HepG2 (cell line): ENCODE measurements around the gene DGCR8. TPM values are rescaled to one million over a fixed set of nuclear protein-coding genes. Genes with fewer than 3 reads are reported as not detected.

ENCODE experiments used
- ATAC-seq: fragments of 200-7000 bp; cut with Tn5 transposase; 3 replicates; pipeline ENCODE4 v1.9.1; 2020; ENCODE audit warnings: mild to moderate bottlenecking, moderate library complexity
- BruUV-seq: library from RNA; stranded (reverse); fragments of 400-500 nt; replicated peaks from 2 replicates; lab custom pipeline; 2021; lab: Mats Ljungman, UMichigan
- CTCF ChIA-PET: fragments of 300-600 bp; formaldehyde crosslinking; extraction: SDS; loops from one replicate; lab custom pipeline; 2021; ENCODE audit warnings: low total read pairs, inconsistent platforms, low intra/inter-chr PET ratio; lab: Yijun Ruan, JAX
- POLR2A ChIA-PET: fragments of 350-600 bp; sonication (Branson Sonifier 250); formaldehyde crosslinking; loops from one replicate; lab custom pipeline; 2020; ENCODE audit warnings: antibody characterized with exemption, inconsistent platforms; lab: Yijun Ruan, JAX
- DNase-seq: peaks from one replicate; pipeline ENCODE4 v3.0.0-alpha.2; 2015; ENCODE audit warnings: low spot score
- FAIRE-seq: peaks from 3 replicates; lab custom pipeline; 2011; peaks lifted over from hg19 to GRCh38; lab: Jason Lieb, UNC
- H2AFZ ChIP-seq: one replicate; pipeline ENCODE4 v1.6.1; 2011; ENCODE audit warnings: low read length, inconsistent platforms
- H3K27ac ChIP-seq: fragments of 300-600 bp; 3 replicates; pipeline ENCODE4 v1.8.0; 2011; ENCODE audit warnings: mixed run types, mild to moderate bottlenecking, mixed read lengths, low read length, inconsistent platforms; ENCODE audit not compliant: insufficient read depth; ENCODE audit errors: extremely low read length
- H3K27me3 ChIP-seq, 2 experiments: fragments of 200-600 bp in 1 of 2; 2 replicates in 1 of 2; 3 replicates in 1 of 2; pipeline versions ENCODE4 v1.6.0 to v1.8.0; 2011; ENCODE audit warnings: low read length in 2 of 2, mild to moderate bottlenecking in 2 of 2, moderate library complexity in 2 of 2, inconsistent platforms in 1 of 2; ENCODE audit not compliant: insufficient read depth in 2 of 2, control insufficient read depth in 1 of 2
- H3K36me3 ChIP-seq, 2 experiments: fragments of 200-600 bp in 1 of 2; replicated peaks in 1 of 2; 2 replicates in 1 of 2; 3 replicates in 1 of 2; pipeline versions ENCODE4 v1.5.1 to v1.8.0; 2011; ENCODE audit warnings: low read length in 2 of 2, inconsistent platforms in 1 of 2; ENCODE audit not compliant: insufficient read depth in 2 of 2, control insufficient read depth in 1 of 2
- H3K4me1 ChIP-seq: 2 replicates; pipeline ENCODE4 v1.5.1; 2012; ENCODE audit warnings: low read length, inconsistent platforms; ENCODE audit not compliant: insufficient read depth
- H3K4me2 ChIP-seq: 2 replicates; pipeline ENCODE4 v1.6.0; 2011; ENCODE audit warnings: low read depth, low read length, inconsistent platforms
- H3K4me3 ChIP-seq, 3 experiments: fragments of 200-600 bp in 1 of 3; sonication (generic), shearing (Covaris generic) in 1 of 3; replicated peaks in 1 of 3; 2 replicates each; pipeline ENCODE4 v1.5.1; 2011 to 2016; ENCODE audit warnings: low read length in 3 of 3, inconsistent platforms in 2 of 3, low read depth in 2 of 3, mild to moderate bottlenecking in 2 of 3, control low read depth in 1 of 3, mixed read lengths in 1 of 3; ENCODE audit not compliant: insufficient read depth in 1 of 3
- H3K79me2 ChIP-seq: one replicate; pipeline ENCODE4 v1.6.1; 2011; ENCODE audit warnings: low read length, inconsistent platforms; ENCODE audit not compliant: insufficient read depth
- H3K9ac ChIP-seq: 2 replicates; pipeline ENCODE4 v1.6.0; 2011; ENCODE audit warnings: mild to moderate bottlenecking, low read depth, low read length, inconsistent platforms; ENCODE audit not compliant: insufficient read depth
- H3K9me3 ChIP-seq: 2 replicates; pipeline ENCODE4 v1.5.1; 2012; ENCODE audit warnings: mild to moderate bottlenecking, low read length
- H4K20me1 ChIP-seq: 2 replicates; pipeline ENCODE4 v1.6.0; 2011; ENCODE audit warnings: inconsistent platforms, mild to moderate bottlenecking, low read length, moderate library complexity; ENCODE audit not compliant: insufficient read depth
- CHCHD3 ChIP-seq: sonication (generic); formaldehyde crosslinking; IDR thresholded peaks from 2 replicates; pipeline ENCODE4 v1.8.0; 2022; ENCODE audit warnings: mild to moderate bottlenecking, missing genetic modification reagents, moderate library complexity
- EHMT2 ChIP-seq: fragments of 200-600 bp; sonication (generic); IDR thresholded peaks from 2 replicates; pipeline ENCODE4 v1.7.0; 2017; ENCODE audit warnings: antibody characterized with exemption, low read depth, low read length, borderline replicate concordance
- ESRRA ChIP-seq: sonication (generic); formaldehyde crosslinking; IDR thresholded peaks from 2 replicates; pipeline ENCODE4 v1.5.1; 2020; ENCODE audit warnings: mild to moderate bottlenecking, low read depth, missing genetic modification reagents
- HOXA5 ChIP-seq: sonication (generic); formaldehyde crosslinking; IDR thresholded peaks from 2 replicates; pipeline ENCODE4 v1.4.0; 2020; ENCODE audit warnings: missing genetic modification reagents
- KLF6 ChIP-seq: IDR thresholded peaks from 2 replicates; pipeline ENCODE4 v1.8.0; 2016; ENCODE audit warnings: missing biosample characterization, missing genetic modification reagents
- MAZ ChIP-seq, 2 experiments: sonication (generic) in 1 of 2; formaldehyde crosslinking in 1 of 2; IDR thresholded peaks; 2 replicates each; pipeline versions ENCODE4 v1.5.0 to v1.6.1; 2012 to 2020; ENCODE audit warnings: low read depth in 2 of 2, mild to moderate bottlenecking in 2 of 2, borderline replicate concordance in 1 of 2, improper control_type of control experiment in 1 of 2, low read length in 1 of 2, missing genetic modification reagents in 1 of 2, moderate library complexity in 1 of 2
- MBNL3 ChIP-seq: fragments of 250-450 bp; sonication (Bioruptor Pico); conservative IDR thresholded peaks from 2 replicates; pipeline ENCODE4 v1.8.0; 2022; ENCODE audit warnings: mild to moderate bottlenecking, inconsistent platforms
- NONO ChIP-seq, 2 experiments: fragments of 450-650 bp in 1 of 2; sonication (generic) in 1 of 2; formaldehyde crosslinking in 1 of 2; IDR thresholded peaks in 1 of 2; conservative IDR thresholded peaks in 1 of 2; 2 replicates each; pipeline versions ENCODE4 v1.6.1 to v1.8.0; 2017 to 2022; ENCODE audit warnings: mild to moderate bottlenecking in 1 of 2, missing genetic modification reagents in 1 of 2, moderate library complexity in 1 of 2
- RXRA ChIP-seq: sonication (generic); formaldehyde crosslinking; IDR thresholded peaks from 2 replicates; pipeline ENCODE4 v1.5.1; 2020; ENCODE audit warnings: missing genetic modification reagents
- TCF7L2 ChIP-seq: IDR thresholded peaks from 2 replicates; pipeline ENCODE4 v1.6.1; 2011; ENCODE audit warnings: mild to moderate bottlenecking, low read depth, low read length, moderate library complexity
- TEAD3 ChIP-seq: optimal IDR thresholded peaks from 2 replicates; pipeline ENCODE3; 2016; ENCODE audit warnings: borderline replicate concordance
- ZFP62 ChIP-seq: sonication (generic); formaldehyde crosslinking; IDR thresholded peaks from 2 replicates; pipeline ENCODE4 v1.4.0; 2020; ENCODE audit warnings: missing genetic modification reagents
- ZNF264 ChIP-seq: sonication (generic); formaldehyde crosslinking; IDR thresholded peaks from 2 replicates; pipeline ENCODE4 v1.4.0; 2020; ENCODE audit warnings: missing genetic modification reagents
- ZNF33B ChIP-seq: sonication (generic); formaldehyde crosslinking; IDR thresholded peaks from 2 replicates; pipeline ENCODE4 v1.5.1; 2020; ENCODE audit warnings: mild to moderate bottlenecking, missing genetic modification reagents
- WGBS: methylation state at CpG from one replicate; pipeline ENCODE4 v1.1.6; 2017; ENCODE audit warnings: low lambda C conversion rate; 5-methylcytosine and 5-hydroxymethylcytosine counted together
- in situ Hi-C: cut with HindIII; loops from 2 replicates; pipeline ENCODE4 v1.10.0; 2017; ENCODE audit warnings: low pct_unique_long_range_greater_than_20kb; ENCODE audit not compliant: extremely low pct_ligation_motif_present
- intact Hi-C: fragments of 100-400 bp; cut with micrococcal nuclease; formaldehyde crosslinking; loops from one replicate; pipeline ENCODE4 v1.10.0; 2022; ENCODE audit not compliant: unreplicated experiment
- polyA plus RNA-seq, 8 experiments: library from polyadenylated mRNA; depleted of rRNA in 3 of 8; stranded (reverse) in 7 of 8; unstranded in 1 of 8; fragments of >200 nt; fragmentation: Illumina TruSeq in 4 of 8; extraction: Trizol in 4 of 8; gene quantifications; 2 replicates each; pipeline versions ENCODE4 v1.2.1 to v1.2.3, GENCODE V29; 2011 to 2016; ENCODE audit warnings: low read depth in 4 of 8, missing spikeins in 1 of 8, mixed read lengths in 1 of 8; ENCODE audit not compliant: insufficient read depth in 1 of 8
- total RNA-seq, 5 experiments: library from RNA; depleted of rRNA; stranded (reverse); fragments of >200 nt; fragmentation: Illumina TruSeq; extraction: Trizol; gene quantifications; 2 replicates each; pipeline ENCODE4 v1.2.3, GENCODE V29; 2016; ENCODE audit warnings: low read depth in 1 of 5
- TF ChIP-seq, protein P1 (sequence below): sonication (generic); formaldehyde crosslinking; IDR thresholded peaks from 2 replicates; pipeline ENCODE4 v1.4.0; 2020; ENCODE audit warnings: missing genetic modification reagents
- TF ChIP-seq, protein P2 (sequence below): sonication (generic); formaldehyde crosslinking; IDR thresholded peaks from 2 replicates; pipeline ENCODE4 v1.5.0; 2020; ENCODE audit warnings: mild to moderate bottlenecking, missing genetic modification reagents

DGCR8 gene
- total and polyA plus RNA-seq, 2 of the 13 experiments (the other 11 are each of a cell fraction or from before 2014, with no cell fraction given): 10.2 to 23.2 TPM

DNA sequence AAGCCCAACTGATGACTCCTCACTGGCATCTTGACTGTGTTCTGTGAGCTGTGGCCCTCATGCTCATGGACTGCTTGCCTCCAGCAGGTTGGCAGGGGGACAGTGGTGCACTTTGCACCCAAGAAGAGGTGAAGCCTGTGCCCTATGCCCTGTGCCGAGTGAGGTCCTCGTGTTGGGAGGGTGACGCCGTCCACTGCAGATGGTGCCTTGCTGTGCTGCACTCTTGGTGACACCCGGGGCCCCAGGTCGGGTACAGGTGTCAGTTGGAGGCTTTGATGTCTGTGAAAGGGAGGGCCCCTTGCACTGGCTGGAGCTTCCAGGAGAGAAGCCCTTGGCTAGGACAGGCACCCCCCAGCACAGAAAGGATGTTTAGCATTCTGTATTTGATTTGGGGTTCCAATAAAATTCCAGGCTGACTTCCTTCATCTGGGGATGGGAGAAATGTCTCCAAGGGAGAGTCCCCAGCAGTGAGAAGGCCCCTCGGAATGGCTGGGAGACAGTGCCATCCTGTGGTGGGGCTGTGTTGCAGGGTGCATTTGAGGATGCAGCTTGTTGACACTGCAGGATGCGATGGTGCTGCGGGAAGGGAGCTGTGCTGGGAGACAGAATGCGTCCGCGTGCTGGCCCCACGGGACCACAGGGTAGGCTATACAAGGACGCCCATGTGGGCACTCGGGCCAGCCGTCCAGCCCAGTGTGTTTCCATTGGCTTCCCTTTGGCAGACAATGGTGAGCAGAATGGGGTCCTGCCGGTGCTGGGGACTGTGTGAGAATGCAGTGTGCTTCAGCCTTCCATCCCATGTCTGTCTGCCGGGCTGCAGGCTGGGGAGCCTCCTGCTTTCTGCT, 49.1 kb downstream of the DGCR8 start (continued):
- no peak for TF ChIP-seq ZNF33B
- no peak for TF ChIP-seq EHMT2
- TF ChIP-seq CHCHD3: no peak
- TF ChIP-seq ZNF264 (CRISPR knock-in tag): no peak
- TF ChIP-seq TCF7L2: no peak
- TF ChIP-seq HOXA5 (CRISPR knock-in tag): no peak

DNA sequence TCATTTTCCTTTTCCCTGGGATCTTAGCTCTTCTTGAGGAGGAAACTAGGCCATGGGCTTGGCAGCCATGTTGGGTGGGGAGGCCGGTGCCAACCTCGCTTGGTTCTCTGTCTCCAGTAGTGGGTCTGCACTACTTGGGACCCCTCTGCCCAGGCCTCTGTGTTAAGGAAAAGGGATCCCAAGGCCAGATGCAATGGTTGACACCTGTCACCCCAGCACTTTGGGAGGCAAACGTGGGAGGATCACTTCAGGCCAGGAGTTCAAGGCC, 49.6 kb downstream of the DGCR8 start:
- WGBS: 50% methylated on average over 3 of the region's 3 CpGs
- no peak for DNase-seq
- intact Hi-C loops (loop anchor here (1.0 kb wide), 1 partner anchor 12 kb away; the partner anchor contains the start of gene TRMT2A), in situ Hi-C loops (no loop called here)
- ChIA-PET POLR2A (interaction anchor here (1.3 to 2.1 kb wide), 3 partner anchors 10 to 16 kb away, joined by 3 to 15 read pairs (median 5); partner anchors contain the start of gene TRMT2A), CTCF (interaction anchor here (0.8 kb wide), 1 partner anchor 159 kb away, joined by 4 read pairs; no protein-coding TSS in a partner anchor)
- Histone ChIP-seq H3K79me2 (peaks cover 11% of the 10 kb centered on the region), H3K27me3 (no peaks in the 10 kb centered on the region), H3K9ac (peak overlapping the region; percentile 28; the same call in 1 of the 2 replicates), H3K36me3 (peaks cover 10 to 29% of the 10 kb centered on the region in 2 experiments), H3K4me2 (peak overlapping the region; percentile 88), H3K4me1 (peaks cover 45% of the 10 kb centered on the region), H3K4me3 (peak overlapping the region in 1 of 3 experiments; percentile 51; a peak in 1 of 6 replicates), H3K9me3 (no peaks in the 10 kb centered on the region), H3K27ac (peak overlapping the region; percentile 61), H4K20me1 (peaks cover 4% of the 10 kb centered on the region; the same call in 1 of the 2 replicates), H2AFZ (no peak overlapping the region)
- FAIRE-seq: no peak
- ATAC-seq: no peak
- no TSS peak for BruUV-seq
- TF ChIP-seq TEAD3: no peak
- TF ChIP-seq RXRA: 0 out of 2 replicates have a peak, but pooled peaks have one; percentile 8
- TF ChIP-seq MAZ (IDR thresholded peaks at IDR 0.05; ENCODE audit: borderline replicate concordance, low read depth, low read length): no peak
- 0 out of 2 replicates have a peak, but pooled peaks have one; percentile 6 for TF ChIP-seq MAZ (CRISPR knock-in tag; IDR thresholded peaks at IDR 0.05; ENCODE audit: low read depth)
- no peak for TF ChIP-seq MBNL3 (CRISPR knock-in tag)
- TF ChIP-seq KLF6 (CRISPR knock-in tag): no peak
- no peak for TF ChIP-seq ESRRA (CRISPR knock-in tag)
- no peak for TF ChIP-seq ZFP62 (CRISPR knock-in tag)
- TF ChIP-seq, protein P1, sequence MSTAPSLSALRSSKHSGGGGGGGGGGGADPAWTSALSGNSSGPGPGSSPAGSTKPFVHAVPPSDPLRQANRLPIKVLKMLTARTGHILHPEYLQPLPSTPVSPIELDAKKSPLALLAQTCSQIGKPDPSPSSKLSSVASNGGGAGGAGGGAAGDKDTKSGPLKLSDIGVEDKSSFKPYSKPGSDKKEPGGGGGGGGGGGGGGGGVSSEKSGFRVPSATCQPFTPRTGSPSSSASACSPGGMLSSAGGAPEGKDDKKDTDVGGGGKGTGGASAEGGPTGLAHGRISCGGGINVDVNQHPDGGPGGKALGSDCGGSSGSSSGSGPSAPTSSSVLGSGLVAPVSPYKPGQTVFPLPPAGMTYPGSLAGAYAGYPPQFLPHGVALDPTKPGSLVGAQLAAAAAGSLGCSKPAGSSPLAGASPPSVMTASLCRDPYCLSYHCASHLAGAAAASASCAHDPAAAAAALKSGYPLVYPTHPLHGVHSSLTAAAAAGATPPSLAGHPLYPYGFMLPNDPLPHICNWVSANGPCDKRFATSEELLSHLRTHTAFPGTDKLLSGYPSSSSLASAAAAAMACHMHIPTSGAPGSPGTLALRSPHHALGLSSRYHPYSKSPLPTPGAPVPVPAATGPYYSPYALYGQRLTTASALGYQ (CRISPR knock-in tag): no peak
- TF ChIP-seq, protein P2, sequence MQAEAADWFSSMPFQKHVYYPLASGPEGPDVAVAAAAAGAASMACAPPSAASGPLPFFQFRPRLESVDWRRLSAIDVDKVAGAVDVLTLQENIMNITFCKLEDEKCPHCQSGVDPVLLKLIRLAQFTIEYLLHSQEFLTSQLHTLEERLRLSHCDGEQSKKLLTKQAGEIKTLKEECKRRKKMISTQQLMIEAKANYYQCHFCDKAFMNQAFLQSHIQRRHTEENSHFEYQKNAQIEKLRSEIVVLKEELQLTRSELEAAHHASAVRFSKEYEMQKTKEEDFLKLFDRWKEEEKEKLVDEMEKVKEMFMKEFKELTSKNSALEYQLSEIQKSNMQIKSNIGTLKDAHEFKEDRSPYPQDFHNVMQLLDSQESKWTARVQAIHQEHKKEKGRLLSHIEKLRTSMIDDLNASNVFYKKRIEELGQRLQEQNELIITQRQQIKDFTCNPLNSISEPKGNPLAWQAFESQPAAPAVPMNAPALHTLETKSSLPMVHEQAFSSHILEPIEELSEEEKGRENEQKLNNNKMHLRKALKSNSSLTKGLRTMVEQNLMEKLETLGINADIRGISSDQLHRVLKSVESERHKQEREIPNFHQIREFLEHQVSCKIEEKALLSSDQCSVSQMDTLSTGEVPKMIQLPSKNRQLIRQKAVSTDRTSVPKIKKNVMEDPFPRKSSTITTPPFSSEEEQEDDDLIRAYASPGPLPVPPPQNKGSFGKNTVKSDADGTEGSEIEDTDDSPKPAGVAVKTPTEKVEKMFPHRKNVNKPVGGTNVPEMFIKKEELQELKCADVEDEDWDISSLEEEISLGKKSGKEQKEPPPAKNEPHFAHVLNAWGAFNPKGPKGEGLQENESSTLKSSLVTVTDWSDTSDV (CRISPR knock-in tag): no peak
- no peak for TF ChIP-seq NONO (IDR thresholded peaks at IDR 0.05)
- TF ChIP-seq NONO (CRISPR knock-in tag; conservative IDR thresholded peaks at IDR 0.05): no peak
